ENCODE data around the gene SLC45A2.

GRCh38 chr5:34002629-34003328, 18.3 kb upstream of the SLC45A2 start:
- no peak for TF ChIP-seq FOXM1 (IDR thresholded peaks at IDR 0.05; ENCODE audit: borderline replicate concordance)
- no peak for TF ChIP-seq FOXA1 (IDR thresholded peaks at IDR 0.05)
- TF ChIP-seq FOXK2 (IDR thresholded peaks at IDR 0.05): no peak
- no peak for TF ChIP-seq PKNOX1 (IDR thresholded peaks at IDR 0.05)
- TF ChIP-seq LEF1 (IDR thresholded peaks at IDR 0.05; ENCODE audit: borderline replicate concordance): no peak
- TF ChIP-seq BHLHE40 (IDR thresholded peaks at IDR 0.05; ENCODE audit: borderline replicate concordance): no peak

Measured in HEK293T (cell line).